ENCODE results near the gene GPR157.
"Not testable (repeated sequence)": the region's sequence is repeated elsewhere in the genome, so short reads cannot be mapped to it uniquely, and the experiment has no call there.

The GPR157 gene

GRCh38 chr1:9145714-9146113, 16.8 kb upstream of the GPR157 start:
- DNase-seq (ENCODE audit: low read depth) = no peak

GRCh38 chr1:9145021-9145668, 16.2 kb upstream of the GPR157 start:
- DNase-seq (ENCODE audit: low read depth) = no peak

- DNase-seq (ENCODE audit: low read depth) = not testable (repeated sequence)
Observed at GRCh38 chr1:9144494-9144893, 15.6 kb upstream of the GPR157 start.

- DNase-seq (ENCODE audit: low read depth) = no peak
Observed at GRCh38 chr1:9143250-9143649, 14.3 kb upstream of the GPR157 start.

GRCh38 chr1:9139930-9140329, 11.0 kb upstream of the GPR157 start:
- no peak for DNase-seq (ENCODE audit: low read depth)

- DNase-seq (ENCODE audit: low read depth) = no peak
Observed at GRCh38 chr1:9136932-9137331, 8.0 kb upstream of the GPR157 start.

- DNase-seq (ENCODE audit: low read depth) = no peak
Observed at GRCh38 chr1:9135073-9135836, 6.4 kb upstream of the GPR157 start.

- DNase-seq (ENCODE audit: low read depth) = no peak
Observed at GRCh38 chr1:9133870-9134585, 5.1 kb upstream of the GPR157 start.

GRCh38 chr1:9129266-9130041, 552 bp upstream of the GPR157 start:
- no peak for DNase-seq (ENCODE audit: low read depth)

- DNase-seq (ENCODE audit: low read depth) = no peak
Observed at GRCh38 chr1:9128166-9128519, 759 bp downstream of the GPR157 start.

- no peak for DNase-seq (ENCODE audit: low read depth)
Observed at GRCh38 chr1:9127395-9128165, 1.3 kb downstream of the GPR157 start.

- DNase-seq (ENCODE audit: low read depth) = no peak
Observed at GRCh38 chr1:9126511-9126910, 2.4 kb downstream of the GPR157 start.

GRCh38 chr1:9125847-9126246, 3.1 kb downstream of the GPR157 start:
- not testable (repeated sequence) for DNase-seq (ENCODE audit: low read depth)

GRCh38 chr1:9125325-9125724, 3.6 kb downstream of the GPR157 start:
- no peak for DNase-seq (ENCODE audit: low read depth)

- not testable (repeated sequence) for DNase-seq (ENCODE audit: low read depth)
Observed at GRCh38 chr1:9124389-9124788, 4.5 kb downstream of the GPR157 start.

GRCh38 chr1:9123665-9124064, 5.2 kb downstream of the GPR157 start:
- not testable (repeated sequence) for DNase-seq (ENCODE audit: low read depth)

- no peak for DNase-seq (ENCODE audit: low read depth)
Observed at GRCh38 chr1:9121496-9122409, 7.1 kb downstream of the GPR157 start.

- DNase-seq (ENCODE audit: low read depth) = no peak
Observed at GRCh38 chr1:9120312-9120958, 8.5 kb downstream of the GPR157 start.

GRCh38 chr1:9119745-9120144, 9.2 kb downstream of the GPR157 start:
- DNase-seq (ENCODE audit: low read depth) = no peak

- DNase-seq (ENCODE audit: low read depth) = no peak
Observed at GRCh38 chr1:9118186-9118585, 10.7 kb downstream of the GPR157 start.
